Measurements from ENCODE around the gene L1TD1.
"Not testable (repeated sequence)": the region's sequence is repeated elsewhere in the genome, so short reads cannot be mapped to it uniquely, and the experiment has no call there.

Gene L1TD1

DNA sequence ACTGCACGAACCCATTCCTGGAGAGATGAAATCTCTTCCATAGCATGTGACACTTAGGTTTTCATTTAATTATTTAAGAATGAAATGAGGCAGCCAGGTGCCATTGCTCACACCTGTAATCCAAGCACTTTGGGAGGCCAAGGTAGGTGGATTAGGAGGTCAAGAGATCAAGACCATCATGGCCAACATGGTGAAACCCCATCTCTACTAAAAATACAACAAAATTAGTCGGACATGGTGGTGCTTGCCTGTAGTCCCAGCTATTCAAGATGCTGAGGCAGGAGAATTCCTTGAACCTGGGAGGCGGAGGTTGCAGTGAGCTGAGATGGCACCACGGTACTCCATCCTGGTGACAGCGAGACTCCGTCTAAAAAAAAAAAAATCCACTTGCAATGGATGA, 17.8 kb downstream of the L1TD1 start:
- no peak for DNase-seq (ENCODE audit: extremely low spot score)
- no peak for TF ChIP-seq ARNT (IDR thresholded peaks at IDR 0.05)
- TF ChIP-seq, protein P1, sequence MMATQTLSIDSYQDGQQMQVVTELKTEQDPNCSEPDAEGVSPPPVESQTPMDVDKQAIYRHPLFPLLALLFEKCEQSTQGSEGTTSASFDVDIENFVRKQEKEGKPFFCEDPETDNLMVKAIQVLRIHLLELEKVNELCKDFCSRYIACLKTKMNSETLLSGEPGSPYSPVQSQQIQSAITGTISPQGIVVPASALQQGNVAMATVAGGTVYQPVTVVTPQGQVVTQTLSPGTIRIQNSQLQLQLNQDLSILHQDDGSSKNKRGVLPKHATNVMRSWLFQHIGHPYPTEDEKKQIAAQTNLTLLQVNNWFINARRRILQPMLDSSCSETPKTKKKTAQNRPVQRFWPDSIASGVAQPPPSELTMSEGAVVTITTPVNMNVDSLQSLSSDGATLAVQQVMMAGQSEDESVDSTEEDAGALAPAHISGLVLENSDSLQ (IDR thresholded peaks at IDR 0.05), result no peak
- TF ChIP-seq CTBP1 (IDR thresholded peaks at IDR 0.05; ENCODE audit: borderline replicate concordance), result no peak
- TF ChIP-seq L3MBTL2 (conservative IDR thresholded peaks at IDR 0.05), result no peak
- no peak for TF ChIP-seq TARDBP (IDR thresholded peaks at IDR 0.05)
- CTCF ChIA-PET, result interaction anchor here (0.6 kb wide), 1 partner anchor 37 kb away, joined by 3 read pairs; no protein-coding TSS in a partner anchor
- POLR2A ChIA-PET, result no interaction called here

- CTCF ChIA-PET, result no interaction called here
- no peak for TF ChIP-seq FOXM1 (IDR thresholded peaks at IDR 0.05; ENCODE audit: borderline replicate concordance)
- no peak for TF ChIP-seq ELF4 (IDR thresholded peaks at IDR 0.05)
- no peak for TF ChIP-seq L3MBTL2 (conservative IDR thresholded peaks at IDR 0.05)
- TF ChIP-seq SP1 (IDR thresholded peaks at IDR 0.05), result no peak
- TF ChIP-seq, protein P1 (IDR thresholded peaks at IDR 0.05), result no peak
- TF ChIP-seq HDGF (IDR thresholded peaks at IDR 0.05; ENCODE audit: borderline replicate concordance), result no peak
- no peak for TF ChIP-seq FOXK2 (IDR thresholded peaks at IDR 0.05)
- TF ChIP-seq CTBP1 (IDR thresholded peaks at IDR 0.05; ENCODE audit: borderline replicate concordance), result no peak
- POLR2A ChIA-PET, result no interaction called here
- DNase-seq (ENCODE audit: extremely low spot score), result no peak
Measured at GRCh38 chr1:62213075-62213914, 18.6 kb downstream of the L1TD1 start.

DNA sequence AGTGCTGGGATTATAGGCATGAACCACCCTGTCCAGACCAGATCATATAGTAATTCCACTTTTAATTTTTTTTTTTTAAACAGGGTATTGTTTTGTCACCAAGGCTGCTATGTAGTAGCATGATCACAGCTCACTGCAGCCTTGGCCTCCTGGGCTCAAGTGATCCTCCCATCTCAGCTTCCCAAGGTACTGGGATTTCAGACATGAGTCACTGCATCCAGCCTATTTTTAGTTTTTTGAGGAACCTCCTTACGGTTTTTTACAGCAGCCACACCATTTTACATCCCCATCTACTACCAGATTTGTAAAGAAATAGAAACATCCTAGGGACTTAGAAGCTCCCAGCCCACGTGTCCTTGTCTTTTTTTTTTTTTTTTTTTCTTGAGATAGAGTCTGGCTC, 24.0 kb downstream of the L1TD1 start:
- ChIA-PET CTCF (interaction anchor here (0.7 kb wide), 1 partner anchor 664 kb away, joined by 3 read pairs; no protein-coding TSS in a partner anchor), POLR2A (interaction anchor here (0.7 kb wide), 1 partner anchor 377 kb away, joined by 3 read pairs; no protein-coding TSS in a partner anchor)
- DNase-seq (ENCODE audit: extremely low spot score), result no peak
- TF ChIP-seq FOXM1 (IDR thresholded peaks at IDR 0.05; ENCODE audit: borderline replicate concordance), result no peak
- TF ChIP-seq SUZ12 (IDR thresholded peaks at IDR 0.05), result no peak

DNA sequence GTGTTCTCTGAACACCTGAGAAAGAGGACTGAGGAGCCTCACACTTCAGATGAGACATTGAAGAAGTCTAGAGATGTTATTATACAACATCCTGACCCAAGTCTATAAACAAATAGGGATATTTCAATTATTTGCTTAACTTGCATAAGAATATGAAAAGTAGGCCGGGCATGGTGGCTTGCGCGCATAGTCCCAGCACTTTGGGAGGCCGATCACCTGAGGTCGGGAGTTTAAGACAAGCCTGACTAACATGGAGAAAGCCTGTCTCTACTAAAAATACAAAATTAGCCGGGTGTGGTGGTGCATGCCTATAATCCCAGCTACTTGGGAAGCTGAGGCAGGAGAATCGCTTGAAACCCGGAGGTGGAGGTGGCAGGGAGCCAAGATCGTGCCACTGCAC, 25.8 kb downstream of the L1TD1 start:
- DNase-seq (ENCODE audit: extremely low spot score); CTCF ChIA-PET; POLR2A ChIA-PET: not testable (repeated sequence)

DNA sequence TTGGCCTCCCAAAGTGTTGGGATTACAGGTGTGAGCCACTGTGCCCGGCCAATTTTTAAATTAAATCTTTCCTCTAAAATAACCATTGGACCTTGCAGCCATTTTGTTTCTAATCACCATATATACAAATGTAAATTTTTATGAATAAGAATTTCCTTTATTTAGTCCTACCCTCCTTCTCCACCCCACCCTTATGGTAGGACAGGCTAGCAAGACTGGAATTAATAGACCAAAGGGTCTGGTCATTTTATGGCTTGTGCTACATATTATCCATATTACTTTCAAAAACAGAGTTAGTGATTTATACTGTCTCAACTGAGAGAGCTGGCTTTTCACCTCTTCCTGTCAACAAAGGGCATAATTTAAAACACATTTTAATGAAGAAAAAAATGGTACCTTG, 26.5 kb downstream of the L1TD1 start:
- POLR2A ChIA-PET, result no interaction called here

DNA sequence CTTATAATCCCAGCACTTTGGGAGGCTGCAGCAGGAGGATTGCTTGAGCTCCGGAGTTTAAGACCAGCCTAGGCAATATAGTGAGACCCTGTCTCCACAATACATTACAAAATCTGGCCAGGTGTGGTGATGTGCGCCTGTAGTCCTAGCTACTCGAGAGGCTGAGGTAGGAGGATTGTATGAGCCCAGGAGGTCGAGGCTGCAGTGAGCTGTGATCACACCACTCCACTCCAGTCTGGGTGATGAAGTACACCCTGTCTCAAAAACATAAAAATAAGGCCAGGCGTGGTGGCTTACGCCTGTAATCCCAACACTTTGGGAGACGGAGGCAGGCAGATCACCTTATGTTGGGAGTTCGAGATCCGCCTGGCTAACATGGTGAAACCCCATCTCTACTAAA, 27.7 kb downstream of the L1TD1 start:
- TF ChIP-seq SP1 (IDR thresholded peaks at IDR 0.05), result no peak
- TF ChIP-seq CTBP1 (IDR thresholded peaks at IDR 0.05; ENCODE audit: borderline replicate concordance), result no peak
- TF ChIP-seq BHLHE40 (IDR thresholded peaks at IDR 0.05; ENCODE audit: borderline replicate concordance), result no peak
- TF ChIP-seq, protein P1 (IDR thresholded peaks at IDR 0.05), result no peak
- no peak for TF ChIP-seq LEF1 (IDR thresholded peaks at IDR 0.05; ENCODE audit: borderline replicate concordance)
- TF ChIP-seq HDGF (IDR thresholded peaks at IDR 0.05; ENCODE audit: borderline replicate concordance), result no peak
- no peak for TF ChIP-seq FOXA1 (IDR thresholded peaks at IDR 0.05)
- ChIA-PET CTCF (no interaction called here), POLR2A (no interaction called here)
- DNase-seq (ENCODE audit: extremely low spot score), result no peak

More for the DNA sequence above, 26.5 kb downstream of the L1TD1 start:
- DNase-seq (ENCODE audit: extremely low spot score), result no peak
- CTCF ChIA-PET, result no interaction called here
- TF ChIP-seq ARNT (IDR thresholded peaks at IDR 0.05), result no peak
- TF ChIP-seq NFRKB (IDR thresholded peaks at IDR 0.05), result no peak
- no peak for TF ChIP-seq FOXK2 (IDR thresholded peaks at IDR 0.05)
- TF ChIP-seq LEF1 (IDR thresholded peaks at IDR 0.05; ENCODE audit: borderline replicate concordance), result no peak
- no peak for TF ChIP-seq BHLHE40 (IDR thresholded peaks at IDR 0.05; ENCODE audit: borderline replicate concordance)

DNA sequence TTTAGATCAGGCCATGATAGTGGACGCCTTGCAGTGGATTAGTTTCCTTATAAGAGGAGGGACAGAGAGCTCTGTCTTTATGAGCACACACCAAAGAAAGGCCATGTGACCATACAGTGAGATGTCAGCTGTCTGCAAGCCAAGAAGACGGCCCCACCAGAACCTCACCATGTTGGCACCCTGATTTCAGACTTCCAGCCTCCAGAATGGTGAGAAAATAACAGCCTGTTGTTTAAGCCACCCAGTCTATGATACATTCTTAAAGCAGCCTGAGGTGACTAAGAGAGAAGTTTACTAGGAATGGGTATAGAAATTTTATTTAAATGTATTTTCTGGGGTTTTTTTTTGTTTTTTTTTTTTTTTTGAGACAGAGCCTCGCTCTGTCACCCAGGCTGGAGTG, 29.5 kb downstream of the L1TD1 start:
- ChIA-PET POLR2A (no interaction called here), CTCF (no interaction called here)
- no peak for TF ChIP-seq L3MBTL2 (conservative IDR thresholded peaks at IDR 0.05)
- no peak for DNase-seq (ENCODE audit: extremely low spot score)

- ChIA-PET CTCF (interaction anchor here (0.6 to 0.7 kb wide), 2 partner anchors 83 to 881 kb away, joined by 3 read pairs; no protein-coding TSS in a partner anchor), POLR2A (no interaction called here)
- DNase-seq (ENCODE audit: extremely low spot score), result no peak
- TF ChIP-seq LEF1 (IDR thresholded peaks at IDR 0.05; ENCODE audit: borderline replicate concordance) (no peak), HDGF (IDR thresholded peaks at IDR 0.05; ENCODE audit: borderline replicate concordance) (no peak), BHLHE40 (IDR thresholded peaks at IDR 0.05; ENCODE audit: borderline replicate concordance) (no peak), FOXM1 (IDR thresholded peaks at IDR 0.05; ENCODE audit: borderline replicate concordance) (no peak), SUZ12 (IDR thresholded peaks at IDR 0.05) (no peak), NFRKB (IDR thresholded peaks at IDR 0.05) (no peak), TARDBP (IDR thresholded peaks at IDR 0.05) (no peak), SP1 (IDR thresholded peaks at IDR 0.05) (no peak), ZNF384 (IDR thresholded peaks at IDR 0.05) (no peak), ARNT (IDR thresholded peaks at IDR 0.05) (no peak), CTBP1 (IDR thresholded peaks at IDR 0.05; ENCODE audit: borderline replicate concordance) (no peak)
- TF ChIP-seq, protein P1 (IDR thresholded peaks at IDR 0.05), result no peak
Measured at GRCh38 chr1:62227496-62227895, 32.8 kb downstream of the L1TD1 start.
